ENCODE data around the gene RNF38. TPM values are rescaled to one million over a fixed set of nuclear protein-coding genes. Genes with fewer than 3 reads are reported as not detected.
"Not testable (repeated sequence)": the region's sequence is repeated elsewhere in the genome, so short reads cannot be mapped to it uniquely, and the experiment has no call there.

RNF38 gene
- 10 to 100 TPM in 1 of 2 donors, 1 to 10 TPM in 1; 8.9 to 14.0 TPM for total RNA-seq

- WGBS, 2 donors: 0 to 1% methylated on average over 9 to 12 of the region's 12 CpGs
- H3K27ac ChIP-seq: peak within 1 kb of the TSS; percentile 81 to 99 (median 93)
Measured at GRCh38 chr9:36399980-36400331, at the start of gene RNF38. Gene RNF38 (minus strand): TSS chr9:36400269. CDS start chr9:36400108, 161 bp downstream.

GRCh38 chr9:36448555-36448954 is 48.5 kb upstream of the RNF38 start:
- H3K36me3 ChIP-seq (replicated peaks in 1 of 2; ENCODE audit: insufficient read depth in 1 of 2, low read depth in 2 of 2); H3K9me3 ChIP-seq; H3K27me3 ChIP-seq; ATAC-seq; H3K27ac ChIP-seq; intact Hi-C loops (cut with DNase I); H3K4me3 ChIP-seq: not testable (repeated sequence)
- DNase-seq: peak in 1 of 4 donors; percentile 14
- H3K4me1 ChIP-seq: peaks cover 17% of the 10 kb centered on the region
- 58 to 63% methylated on average over 9 of the region's 9 CpGs for WGBS, 2 donors

More at GRCh38 chr9:36399980-36400331, at the start of gene RNF38:
- intact Hi-C loops (cut with DNase I): no loop called here
- Histone ChIP-seq H3K36me3 (replicated peaks in 1 of 2; ENCODE audit: insufficient read depth in 1 of 2, low read depth in 2 of 2) (no peaks in the 10 kb centered on the region), H3K9me3 (no peaks in the 10 kb centered on the region), H3K4me3 (peak within 1 kb of the TSS; percentile 77 to 79), H3K4me1 (peaks cover 23% of the 10 kb centered on the region), H3K27me3 (no peaks in the 10 kb centered on the region)
- no peak for DNase-seq
- TF ChIP-seq, protein P1, sequence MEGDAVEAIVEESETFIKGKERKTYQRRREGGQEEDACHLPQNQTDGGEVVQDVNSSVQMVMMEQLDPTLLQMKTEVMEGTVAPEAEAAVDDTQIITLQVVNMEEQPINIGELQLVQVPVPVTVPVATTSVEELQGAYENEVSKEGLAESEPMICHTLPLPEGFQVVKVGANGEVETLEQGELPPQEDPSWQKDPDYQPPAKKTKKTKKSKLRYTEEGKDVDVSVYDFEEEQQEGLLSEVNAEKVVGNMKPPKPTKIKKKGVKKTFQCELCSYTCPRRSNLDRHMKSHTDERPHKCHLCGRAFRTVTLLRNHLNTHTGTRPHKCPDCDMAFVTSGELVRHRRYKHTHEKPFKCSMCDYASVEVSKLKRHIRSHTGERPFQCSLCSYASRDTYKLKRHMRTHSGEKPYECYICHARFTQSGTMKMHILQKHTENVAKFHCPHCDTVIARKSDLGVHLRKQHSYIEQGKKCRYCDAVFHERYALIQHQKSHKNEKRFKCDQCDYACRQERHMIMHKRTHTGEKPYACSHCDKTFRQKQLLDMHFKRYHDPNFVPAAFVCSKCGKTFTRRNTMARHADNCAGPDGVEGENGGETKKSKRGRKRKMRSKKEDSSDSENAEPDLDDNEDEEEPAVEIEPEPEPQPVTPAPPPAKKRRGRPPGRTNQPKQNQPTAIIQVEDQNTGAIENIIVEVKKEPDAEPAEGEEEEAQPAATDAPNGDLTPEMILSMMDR (IDR thresholded peaks at IDR 0.05): no peak
- no peak for TF ChIP-seq POLR2A (IDR thresholded peaks at IDR 0.05)
- ATAC-seq: no peak

GRCh38 chr9:36448017-36448416 is 47.9 kb upstream of the RNF38 start:
- Histone ChIP-seq H3K36me3 (replicated peaks in 1 of 2; ENCODE audit: insufficient read depth in 1 of 2, low read depth in 2 of 2) (no peaks in the 10 kb centered on the region), H3K4me1 (peaks cover 17% of the 10 kb centered on the region), H3K4me3 (no peak overlapping the region), H3K27me3 (no peaks in the 10 kb centered on the region), H3K9me3 (no peaks in the 10 kb centered on the region), H3K27ac (no peak overlapping the region)
- DNase-seq (no peak), ATAC-seq (no peak)
- TF ChIP-seq, protein P1 (IDR thresholded peaks at IDR 0.05): no peak
- TF ChIP-seq POLR2A (IDR thresholded peaks at IDR 0.05): no peak
- intact Hi-C loops (cut with DNase I): no loop called here
- 29 to 41% methylated on average over 1 of the region's 1 CpG for WGBS, 2 donors

DNA sequence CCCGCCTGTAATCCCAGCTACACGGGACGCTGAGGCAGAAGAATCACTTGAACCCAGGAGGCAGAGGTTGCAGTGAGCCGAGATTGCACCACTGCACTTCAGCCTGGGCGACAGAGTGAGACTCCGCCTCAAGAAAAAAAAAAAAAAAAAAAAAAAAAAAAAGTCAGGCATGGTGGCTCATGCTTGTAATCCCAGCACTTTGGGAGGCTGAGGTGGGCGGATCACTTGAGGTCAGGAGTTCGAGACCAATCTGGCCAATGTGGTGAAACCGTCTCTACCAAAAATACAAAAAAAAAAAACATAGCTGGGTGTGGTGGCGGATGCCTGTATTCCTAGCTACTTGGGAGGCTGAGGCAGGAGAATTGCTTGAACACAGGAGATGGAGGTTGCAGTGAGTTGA is 46.6 kb upstream of the RNF38 start:
- H3K27ac ChIP-seq; DNase-seq; H3K9me3 ChIP-seq; ATAC-seq; intact Hi-C loops (cut with DNase I); H3K36me3 ChIP-seq (replicated peaks in 1 of 2; ENCODE audit: insufficient read depth in 1 of 2, low read depth in 2 of 2); H3K27me3 ChIP-seq; H3K4me3 ChIP-seq: not testable (repeated sequence)
- 92 to 100% methylated on average over 5 to 7 of the region's 10 CpGs for WGBS, 2 donors
- H3K4me1 ChIP-seq: peaks cover 23% of the 10 kb centered on the region

DNA sequence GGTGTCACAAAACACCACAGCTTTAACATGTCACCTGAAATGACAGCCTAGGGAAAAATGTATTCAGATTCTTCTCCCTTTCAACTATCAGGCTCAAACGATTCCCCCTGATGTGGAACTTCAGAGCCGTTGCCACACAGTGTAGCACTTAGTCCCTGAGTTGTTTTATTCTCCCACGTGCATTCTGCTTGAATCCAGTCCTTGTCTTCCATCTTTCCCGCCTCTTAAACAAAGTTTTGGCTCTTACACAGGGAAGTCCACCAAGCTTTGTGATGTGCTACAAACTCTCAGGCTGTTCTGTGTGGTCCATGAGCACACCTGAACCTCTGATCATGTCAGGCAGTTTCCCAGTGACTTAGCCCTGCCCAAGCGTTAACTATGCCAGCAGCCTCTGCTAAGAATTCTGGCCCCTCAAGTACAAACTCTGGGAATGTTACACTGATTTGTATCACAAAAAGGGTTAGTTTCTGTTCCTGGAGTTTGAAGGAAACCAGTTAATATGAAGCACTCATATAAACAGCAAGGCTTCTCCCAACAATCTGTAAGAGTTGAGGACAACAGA is 45.8 kb upstream of the RNF38 start:
- 89 to 90% methylated on average over 5 of the region's 5 CpGs for WGBS, 2 donors
- no peak for ATAC-seq
- DNase-seq: no peak
- peaks cover 23% of the 10 kb centered on the region for H3K4me1 ChIP-seq
- TF ChIP-seq POLR2A (IDR thresholded peaks at IDR 0.05): no peak
- TF ChIP-seq, protein P1 (IDR thresholded peaks at IDR 0.05): no peak
- H3K27me3 ChIP-seq: no peaks in the 10 kb centered on the region
- H3K36me3 ChIP-seq (replicated peaks in 1 of 2; ENCODE audit: insufficient read depth in 1 of 2, low read depth in 2 of 2): no peaks in the 10 kb centered on the region
- no peak overlapping the region for H3K27ac ChIP-seq
- no peaks in the 10 kb centered on the region for H3K9me3 ChIP-seq
- no peak overlapping the region for H3K4me3 ChIP-seq
- intact Hi-C loops (cut with DNase I): no loop called here

GRCh38 chr9:36444203-36444602 is 44.1 kb upstream of the RNF38 start:
- Histone ChIP-seq H3K9me3 (no peaks in the 10 kb centered on the region), H3K4me3 (no peak overlapping the region), H3K27me3 (no peaks in the 10 kb centered on the region), H3K36me3 (replicated peaks in 1 of 2; ENCODE audit: insufficient read depth in 1 of 2, low read depth in 2 of 2) (no peaks in the 10 kb centered on the region), H3K4me1 (peaks cover 23% of the 10 kb centered on the region), H3K27ac (no peak overlapping the region)
- TF ChIP-seq, protein P1 (IDR thresholded peaks at IDR 0.05): no peak
- no peak for TF ChIP-seq POLR2A (IDR thresholded peaks at IDR 0.05)
- ATAC-seq: no peak
- intact Hi-C loops (cut with DNase I): no loop called here
- no peak for DNase-seq
- 72 to 73% methylated on average over 2 of the region's 2 CpGs for WGBS, 2 donors
